MM.1S (cell line): ENCODE results near the gene UST.

Experiments used
- DNase-seq: peaks from one replicate; pipeline ENCODE4 v3.0.0-alpha.2; 2015
- H2AFZ ChIP-seq: fragments of 300-600 bp; sonication (generic); 2 replicates; pipeline ENCODE4 v1.6.0; 2016; ENCODE audit warnings: antibody characterized with exemption, low read length
- H3F3A ChIP-seq: fragments of 300-600 bp; sonication (generic); 2 replicates; pipeline ENCODE4 v1.6.1; 2016; ENCODE audit warnings: mild to moderate bottlenecking, antibody characterized with exemption, low read length, moderate library complexity, mixed read lengths; ENCODE audit not compliant: insufficient read depth
- H3K27ac ChIP-seq: fragments of 300-600 bp; sonication (generic); 2 replicates; pipeline ENCODE4 v1.5.1; 2016; ENCODE audit warnings: mild to moderate bottlenecking, low read length
- H3K27me3 ChIP-seq: fragments of 300-600 bp; sonication (generic); replicated peaks from 2 replicates; pipeline ENCODE4 v1.6.0; 2016; ENCODE audit warnings: low read length; ENCODE audit not compliant: insufficient read depth
- H3K36me3 ChIP-seq: fragments of 300-600 bp; sonication (generic); replicated peaks from 2 replicates; pipeline ENCODE4 v1.6.1; 2016; ENCODE audit warnings: mild to moderate bottlenecking, low read length, mixed read lengths; ENCODE audit not compliant: insufficient read depth
- H3K4me1 ChIP-seq: fragments of 300-600 bp; sonication (generic); 2 replicates; pipeline ENCODE4 v1.6.1; 2016; ENCODE audit warnings: low read length, mixed read lengths
- H3K4me2 ChIP-seq: fragments of 300-600 bp; sonication (generic); 2 replicates; pipeline ENCODE4 v1.6.0; 2016; ENCODE audit warnings: low read depth, low read length
- H3K4me3 ChIP-seq: fragments of 300-600 bp; sonication (generic); 2 replicates; pipeline ENCODE4 v1.5.1; 2016; ENCODE audit warnings: low read length, mixed read lengths
- H3K79me2 ChIP-seq: fragments of 300-600 bp; sonication (generic); 2 replicates; pipeline ENCODE4 v1.6.1; 2016; ENCODE audit warnings: mixed run types, low read length, mixed read lengths
- H3K9ac ChIP-seq: fragments of 300-600 bp; sonication (generic); 2 replicates; pipeline ENCODE4 v1.6.1; 2016; ENCODE audit warnings: low read length, mixed read lengths
- H3K9me2 ChIP-seq: fragments of 300-600 bp; sonication (generic); replicated peaks from 2 replicates; pipeline ENCODE4 v1.6.1; 2016; ENCODE audit warnings: mild to moderate bottlenecking, low read length, mixed read lengths; ENCODE audit not compliant: insufficient read depth
- H3K9me3 ChIP-seq: fragments of 300-600 bp; sonication (generic); replicated peaks from 2 replicates; pipeline ENCODE4 v1.6.1; 2016; ENCODE audit warnings: mild to moderate bottlenecking, low read length, mixed read lengths; ENCODE audit not compliant: insufficient read depth
- H4K20me1 ChIP-seq: fragments of 300-600 bp; sonication (generic); 2 replicates; pipeline ENCODE4 v1.6.1; 2016; ENCODE audit warnings: mild to moderate bottlenecking, low read length, moderate library complexity, mixed read lengths; ENCODE audit not compliant: insufficient read depth
- CTCF ChIP-seq: fragments of 300-600 bp; sonication (generic); IDR thresholded peaks from 2 replicates; pipeline ENCODE4 v1.5.1; 2016; ENCODE audit warnings: antibody characterized with exemption, low read length, mixed read lengths
- EZH2 ChIP-seq: fragments of 300-600 bp; sonication (generic); optimal IDR thresholded peaks from 2 replicates; pipeline ENCODE3; 2017; ENCODE audit warnings: low read depth, mild to moderate bottlenecking, antibody characterized with exemption, low read length, mixed read lengths
- EZH2phosphoT487 ChIP-seq: fragments of 300-600 bp; sonication (generic); IDR thresholded peaks from 2 replicates; pipeline ENCODE4 v1.6.1; 2018; ENCODE audit warnings: antibody characterized with exemption, low read length

UST gene

GRCh38 chr6:148989585-148989984 is 242.8 kb downstream of the UST start:
- H3F3A ChIP-seq = no peaks in the 10 kb centered on the region
- TF ChIP-seq CTCF (no peak), EZH2phosphoT487 (no peak), EZH2 (no peak)
- H4K20me1 ChIP-seq = no peaks in the 10 kb centered on the region
- no peaks in the 10 kb centered on the region for H3K9me3 ChIP-seq
- no peak overlapping the region for H3K4me2 ChIP-seq
- H3K9me2 ChIP-seq = no peaks in the 10 kb centered on the region
- no peak overlapping the region for H3K27ac ChIP-seq
- H3K9ac ChIP-seq = no peak overlapping the region
- no peaks in the 10 kb centered on the region for H3K79me2 ChIP-seq
- H3K36me3 ChIP-seq = no peaks in the 10 kb centered on the region
- DNase-seq = no peak
- no peaks in the 10 kb centered on the region for H3K4me1 ChIP-seq
- H3K27me3 ChIP-seq = peaks cover 16% of the 10 kb centered on the region
- H2AFZ ChIP-seq = no peak overlapping the region
- H3K4me3 ChIP-seq = no peak overlapping the region

GRCh38 chr6:148990403-148990802 is 243.6 kb downstream of the UST start:
- no peaks in the 10 kb centered on the region for H3K9me2 ChIP-seq
- H3K79me2 ChIP-seq = no peaks in the 10 kb centered on the region
- H3K36me3 ChIP-seq = no peaks in the 10 kb centered on the region
- H3K4me3 ChIP-seq = no peak overlapping the region
- no peaks in the 10 kb centered on the region for H4K20me1 ChIP-seq
- H3K27me3 ChIP-seq = peaks cover 23% of the 10 kb centered on the region
- H2AFZ ChIP-seq = no peak overlapping the region
- no peaks in the 10 kb centered on the region for H3F3A ChIP-seq
- no peak overlapping the region for H3K27ac ChIP-seq
- DNase-seq = no peak
- TF ChIP-seq EZH2 (no peak), EZH2phosphoT487 (no peak), CTCF (no peak)
- H3K4me1 ChIP-seq = no peaks in the 10 kb centered on the region
- no peak overlapping the region for H3K9ac ChIP-seq
- H3K9me3 ChIP-seq = no peaks in the 10 kb centered on the region
- no peak overlapping the region for H3K4me2 ChIP-seq

- H4K20me1 ChIP-seq = no peaks in the 10 kb centered on the region
- no peaks in the 10 kb centered on the region for H3K9me3 ChIP-seq
- no peak overlapping the region for H3K4me2 ChIP-seq
- no peaks in the 10 kb centered on the region; the same call in 1 of the 2 replicates for H3F3A ChIP-seq
- H3K36me3 ChIP-seq = no peaks in the 10 kb centered on the region
- no peaks in the 10 kb centered on the region for H3K9me2 ChIP-seq
- H3K4me1 ChIP-seq = peaks cover 5% of the 10 kb centered on the region; the same call in 1 of the 2 replicates
- TF ChIP-seq EZH2 (no peak), CTCF (no peak), EZH2phosphoT487 (no peak)
- DNase-seq = no peak
- no peak overlapping the region for H3K9ac ChIP-seq
- H2AFZ ChIP-seq = no peak overlapping the region
- no peak overlapping the region for H3K4me3 ChIP-seq
- H3K79me2 ChIP-seq = no peaks in the 10 kb centered on the region
- H3K27ac ChIP-seq = no peak overlapping the region
- peaks cover 51% of the 10 kb centered on the region for H3K27me3 ChIP-seq
Observed at GRCh38 chr6:148996815-148997214, 250.0 kb downstream of the UST start.
